GM15510 (cell line): Measurements from ENCODE around the gene TOP3A.

Experiments used
- POLR2A ChIP-seq: IDR thresholded peaks from 3 replicates; pipeline ENCODE4 v1.6.1; 2011; ENCODE audit warnings: borderline replicate concordance; ENCODE audit not compliant: insufficient read length; ENCODE audit errors: extremely low read depth

Gene TOP3A

DNA sequence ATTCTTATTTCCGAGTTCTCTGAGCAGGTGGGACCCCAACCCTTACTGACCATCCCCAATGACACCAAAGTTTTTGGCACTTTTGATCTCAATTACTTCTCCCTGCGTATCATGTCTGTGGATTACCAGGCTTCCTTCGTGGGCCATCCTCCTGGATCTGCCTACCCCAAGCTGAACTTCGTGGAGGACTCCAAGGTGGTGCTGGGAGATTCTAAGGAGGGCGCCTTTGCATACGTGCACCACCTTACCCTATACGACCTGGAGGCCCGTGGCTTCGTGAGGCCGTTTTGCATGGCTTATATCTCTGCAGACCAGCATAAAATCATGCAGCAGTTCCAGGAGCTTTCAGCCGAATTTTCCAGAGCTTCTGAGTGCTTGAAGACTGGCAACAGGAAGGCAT lies 1.2 kb upstream of the TOP3A start:
- TF ChIP-seq POLR2A: no peak

DNA sequence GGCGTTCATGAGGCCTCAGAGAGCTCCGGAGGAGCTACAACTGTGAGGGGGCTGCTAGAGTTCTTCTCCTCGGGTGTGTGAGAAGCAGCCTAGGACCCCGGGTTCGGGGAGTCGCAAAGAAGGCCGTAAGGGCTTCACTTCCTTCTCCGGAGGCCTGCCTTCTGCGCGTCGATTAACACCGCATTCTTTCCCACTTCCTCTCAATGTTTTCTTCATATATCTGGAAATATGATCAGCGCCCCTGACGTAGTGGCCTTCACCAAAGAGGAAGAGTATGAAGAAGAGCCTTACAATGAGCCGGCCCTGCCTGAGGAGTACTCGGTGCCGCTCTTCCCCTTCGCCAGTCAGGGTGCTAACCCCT lies 748 bp upstream of the TOP3A start:
- TF ChIP-seq POLR2A: no peak

DNA sequence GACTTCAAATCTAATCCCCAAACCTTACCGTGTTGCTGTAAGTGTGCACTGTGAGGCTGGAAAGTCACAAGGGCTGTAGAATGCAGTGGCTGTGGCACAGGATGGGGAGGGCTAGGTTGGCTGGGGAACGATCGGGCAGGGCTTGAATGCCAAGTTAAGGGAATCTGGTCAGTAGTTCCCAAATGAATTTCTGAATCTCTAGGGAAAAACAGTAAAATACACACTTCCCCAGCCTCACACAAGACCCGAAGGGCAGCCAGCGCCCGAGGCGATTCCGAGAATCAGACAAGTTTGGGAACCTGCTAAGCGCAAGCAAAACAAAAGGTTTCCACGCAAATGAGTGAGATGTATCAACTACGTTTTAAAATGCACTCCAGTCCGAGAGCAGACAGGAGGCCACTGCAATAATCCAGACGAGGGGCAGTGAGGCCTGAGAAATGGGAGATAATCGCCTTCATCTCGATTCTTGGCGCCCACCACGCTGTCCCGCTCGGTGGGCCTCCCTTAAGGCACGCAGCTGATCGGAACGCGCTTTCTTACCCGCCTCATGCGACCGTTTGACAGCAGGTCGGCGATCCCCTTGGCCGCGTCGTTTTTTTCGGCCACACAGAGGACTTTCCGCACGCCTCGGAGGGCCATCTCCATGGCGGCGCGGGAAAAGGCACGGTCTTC lies 599 bp downstream of the TOP3A start:
- no peak for TF ChIP-seq POLR2A

GRCh38 chr17:18309202-18309601 lies 5.6 kb downstream of the TOP3A start:
- TF ChIP-seq POLR2A: no peak

- no peak for TF ChIP-seq POLR2A
Measured at GRCh38 chr17:18300725-18301480, 13.9 kb downstream of the TOP3A start.

- no peak for TF ChIP-seq POLR2A
Measured at GRCh38 chr17:18291718-18292540, 22.9 kb downstream of the TOP3A start.

GRCh38 chr17:18285296-18285695 lies 29.5 kb downstream of the TOP3A start:
- TF ChIP-seq POLR2A: no peak

- no peak for TF ChIP-seq POLR2A
Measured at GRCh38 chr17:18281788-18282187, 33.0 kb downstream of the TOP3A start.

GRCh38 chr17:18280766-18281371 lies 33.9 kb downstream of the TOP3A start:
- TF ChIP-seq POLR2A: no peak

DNA sequence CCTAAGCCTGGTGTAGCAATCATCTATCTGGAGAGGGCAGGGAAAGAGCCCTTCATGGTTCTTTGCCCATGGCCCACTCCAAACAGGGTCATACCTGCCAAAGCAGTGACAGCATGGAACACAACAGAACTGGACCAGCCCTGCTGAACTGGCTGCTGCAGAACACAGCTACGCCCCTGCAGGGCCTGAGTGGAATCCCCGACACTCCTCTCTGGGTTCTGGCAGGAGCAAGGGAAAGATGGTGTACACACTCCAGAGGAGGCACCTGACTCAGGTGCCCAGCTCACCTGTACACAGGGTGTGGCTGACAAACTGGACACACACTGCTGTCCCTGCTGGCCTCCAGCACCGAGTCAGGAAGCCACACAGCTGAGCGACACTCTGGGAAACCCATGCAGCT lies 34.5 kb downstream of the TOP3A start:
- no peak for TF ChIP-seq POLR2A

- no peak for TF ChIP-seq POLR2A
Measured at GRCh38 chr17:18278867-18279266, 35.9 kb downstream of the TOP3A start.

GRCh38 chr17:18277076-18277475 lies 37.7 kb downstream of the TOP3A start:
- no peak for TF ChIP-seq POLR2A

- TF ChIP-seq POLR2A: no peak
Measured at GRCh38 chr17:18270046-18270931, 44.5 kb downstream of the TOP3A start.

GRCh38 chr17:18267927-18268711 lies 46.7 kb downstream of the TOP3A start:
- no peak for TF ChIP-seq POLR2A

DNA sequence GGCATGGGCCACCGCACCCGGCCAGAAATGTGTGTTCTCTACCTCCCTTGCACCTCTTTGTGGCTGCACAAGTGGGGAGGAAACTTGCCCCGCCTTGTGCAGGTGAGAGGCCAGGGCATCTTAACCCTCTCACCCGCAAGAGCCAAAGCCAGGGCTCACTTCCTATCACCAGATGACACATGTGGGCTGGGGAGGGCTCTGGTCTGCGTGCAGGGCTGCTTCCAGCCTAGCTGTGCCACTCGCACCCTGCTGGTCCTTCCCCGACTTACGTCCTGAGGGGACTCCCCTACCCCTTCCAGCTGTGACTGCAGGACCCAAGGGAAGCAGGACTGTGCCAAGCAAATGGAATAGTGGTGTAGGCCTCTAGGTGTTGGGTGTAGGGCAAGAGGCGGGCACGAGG lies 47.4 kb downstream of the TOP3A start:
- TF ChIP-seq POLR2A: no peak
